ENCODE measurements around the gene KIF21B.

KIF21B gene

DNA sequence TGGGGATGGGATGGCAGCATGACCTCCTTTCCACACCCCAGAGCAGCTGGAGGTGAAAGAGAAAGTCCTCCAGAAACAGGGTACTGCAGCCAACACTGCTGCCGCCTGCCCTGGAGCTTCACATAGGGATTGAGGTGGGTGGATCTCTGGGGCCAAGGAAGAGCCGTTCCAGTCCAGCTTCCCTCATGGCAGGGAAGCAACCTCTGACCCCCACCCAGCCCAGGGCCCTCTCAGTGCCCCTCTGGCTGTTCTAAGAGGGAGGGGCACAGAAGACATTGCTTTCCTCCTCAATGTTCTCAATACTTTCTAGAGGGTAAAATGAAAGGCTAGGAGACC lies 5.7 kb downstream of the KIF21B start:
- DNase-seq = no peak

- no peak for DNase-seq
Observed at GRCh38 chr1:201016943-201017827, 6.3 kb downstream of the KIF21B start.

DNA sequence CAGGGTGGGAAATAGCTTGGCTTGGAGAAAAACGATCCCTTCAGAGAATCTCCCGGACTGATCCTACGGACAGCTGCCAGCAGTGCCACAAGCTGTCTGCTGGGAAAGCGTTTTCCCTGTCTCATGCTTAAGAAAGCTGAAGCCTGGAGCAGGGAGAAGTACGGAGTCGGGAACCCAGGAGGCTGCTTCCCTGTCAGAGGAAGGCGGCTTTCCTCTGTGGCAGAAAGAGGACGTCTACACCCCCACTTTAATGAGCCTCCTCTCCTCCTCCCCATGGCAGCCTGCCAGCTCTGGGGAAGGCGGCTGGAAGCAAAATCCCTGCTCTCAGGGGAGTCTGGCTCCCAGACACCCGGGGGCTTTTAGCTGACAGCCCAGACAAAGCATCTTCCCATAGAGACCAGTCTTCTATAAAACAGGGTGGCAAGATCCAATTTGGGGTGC lies 7.3 kb downstream of the KIF21B start:
- DNase-seq = no peak

DNA sequence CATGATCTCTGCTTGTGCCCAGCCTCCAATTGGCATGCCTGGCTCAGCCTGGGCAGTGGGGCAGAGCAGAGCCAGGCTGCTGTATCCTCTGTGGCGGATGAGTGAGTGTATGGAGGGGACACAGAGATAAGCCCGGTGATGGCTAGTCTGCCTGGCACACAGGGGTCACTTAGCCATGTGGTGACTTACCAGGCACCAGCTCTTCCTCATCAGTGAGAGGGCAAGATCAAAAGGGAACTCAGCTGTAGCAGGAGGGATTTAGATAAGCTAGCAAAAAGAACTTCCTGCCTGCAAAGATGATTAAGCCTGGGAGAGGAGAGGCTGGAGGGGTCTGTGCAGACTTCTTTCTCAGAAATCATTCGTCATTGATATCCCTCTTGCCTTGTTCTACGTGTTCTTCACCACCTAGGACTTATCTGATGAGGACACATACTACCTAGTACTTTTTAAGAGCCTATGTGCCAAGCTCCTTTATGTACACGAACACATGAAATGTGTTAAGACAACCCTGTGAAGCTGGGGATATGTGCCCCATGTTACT lies 7.9 kb downstream of the KIF21B start:
- DNase-seq = no peak

DNA sequence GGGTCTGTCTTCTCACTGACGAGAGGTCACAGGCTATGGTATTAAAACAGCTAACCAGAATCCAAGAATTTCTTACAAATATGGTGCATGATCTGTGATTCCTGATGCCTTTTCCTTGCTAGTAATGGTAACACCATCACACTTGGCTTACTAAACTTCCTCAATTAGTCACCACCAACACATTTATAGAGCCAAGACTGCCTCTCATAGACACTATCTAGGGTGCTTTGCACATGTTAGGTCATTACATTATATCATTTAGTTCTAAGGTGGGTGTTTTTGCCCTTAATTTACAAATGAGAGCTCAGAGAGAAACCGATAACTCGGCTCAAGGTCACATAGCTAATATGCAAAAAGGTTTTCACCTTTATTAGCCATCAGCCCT lies 8.7 kb downstream of the KIF21B start:
- no peak for DNase-seq

DNA sequence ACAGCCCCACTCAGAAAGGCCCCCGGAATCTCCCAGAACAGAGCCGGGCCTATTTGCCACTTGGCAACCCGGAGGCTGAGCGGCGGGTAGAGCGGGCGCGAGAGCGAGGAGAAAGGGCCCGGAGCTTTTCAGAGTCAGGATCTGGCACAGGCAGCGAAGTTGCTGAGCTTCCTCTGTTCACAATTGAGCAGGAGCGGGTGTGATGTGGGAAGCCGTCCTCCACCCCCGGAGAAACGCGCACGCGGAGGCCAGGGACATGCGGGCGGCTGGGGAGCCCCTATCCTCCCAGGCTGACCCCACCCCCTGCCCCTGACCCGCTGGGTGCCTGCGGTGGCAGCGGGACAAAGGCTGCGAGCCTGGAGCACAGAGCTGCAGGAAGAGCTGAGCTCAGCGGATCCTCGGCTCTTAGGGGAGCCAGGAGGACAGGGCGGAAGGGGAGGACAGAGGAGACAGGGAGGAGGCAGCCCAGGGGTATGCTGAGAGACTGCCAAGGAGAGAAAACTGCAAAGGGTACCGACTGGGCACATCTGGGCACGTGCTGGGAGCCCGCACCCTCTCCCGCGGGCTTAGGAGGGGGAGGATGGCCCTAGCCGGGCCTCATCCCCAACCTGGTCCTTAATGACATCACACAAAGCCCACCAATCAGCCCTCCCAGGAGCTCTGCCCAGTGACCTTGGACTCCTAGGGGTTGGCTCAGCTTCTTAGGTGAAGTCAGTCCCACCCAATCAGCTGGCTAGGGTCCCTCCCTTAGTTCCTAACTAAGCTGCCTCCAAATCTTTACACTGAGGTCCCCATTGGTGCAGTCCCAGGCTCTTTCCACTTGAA lies 9.3 kb downstream of the KIF21B start:
- no peak for DNase-seq

GRCh38 chr1:201013031-201013485 lies 10.5 kb downstream of the KIF21B start:
- no peak for DNase-seq

DNA sequence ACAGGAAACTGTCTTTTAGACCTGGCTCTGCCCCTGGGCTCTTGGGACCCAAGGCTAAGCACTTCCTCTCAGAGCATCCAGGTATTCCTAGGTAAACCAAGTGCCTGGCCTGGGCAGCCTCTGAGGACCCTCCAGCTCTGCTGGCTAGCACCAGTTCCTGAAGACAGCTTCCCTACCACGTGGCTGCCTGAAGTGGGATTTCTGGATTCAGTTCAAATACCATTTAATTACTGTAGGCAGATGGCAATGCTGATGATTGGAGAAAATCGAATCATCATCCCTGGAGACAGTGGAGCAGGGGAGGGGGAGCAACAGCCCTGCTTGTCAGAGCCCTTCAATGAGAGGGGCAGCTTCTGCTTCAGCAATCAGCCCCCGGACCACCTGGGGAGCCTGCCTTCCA lies 11.9 kb downstream of the KIF21B start:
- DNase-seq = no peak

DNA sequence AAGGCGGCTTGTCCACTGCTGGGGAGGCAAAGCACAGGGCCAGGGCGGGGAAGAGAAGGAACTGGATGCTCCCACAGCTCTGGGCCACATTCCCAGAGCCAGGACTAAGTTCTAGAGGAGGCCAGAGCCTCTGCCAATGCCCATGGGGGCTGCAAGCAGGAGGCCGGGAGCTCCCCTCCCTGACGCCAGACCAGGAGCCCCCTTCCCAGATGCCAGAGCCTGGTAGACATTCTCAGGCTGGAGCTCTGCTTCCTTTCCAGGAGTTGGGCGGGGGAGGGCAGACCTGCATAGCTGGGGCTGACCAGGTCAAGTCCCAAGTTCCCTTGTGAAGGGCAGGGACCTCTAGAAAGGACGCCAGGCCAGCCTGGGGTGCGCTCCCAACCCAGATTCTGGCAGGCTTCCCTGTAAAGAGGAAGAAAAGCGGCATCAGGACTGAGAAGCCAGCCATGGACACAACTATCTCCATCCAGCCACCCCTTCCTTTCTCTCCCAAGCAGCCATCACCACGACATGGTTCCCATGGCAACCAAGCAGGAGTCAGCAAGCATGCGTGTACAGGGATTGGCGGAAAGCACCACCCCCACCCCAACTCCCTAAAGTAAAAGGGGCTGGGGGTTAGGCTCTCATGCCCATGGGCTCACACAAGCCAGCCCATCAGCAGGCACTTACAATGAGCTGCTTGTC lies 13.4 kb downstream of the KIF21B start:
- no peak for DNase-seq

- no peak for DNase-seq
Observed at GRCh38 chr1:201008666-201009360, 14.7 kb downstream of the KIF21B start.

DNA sequence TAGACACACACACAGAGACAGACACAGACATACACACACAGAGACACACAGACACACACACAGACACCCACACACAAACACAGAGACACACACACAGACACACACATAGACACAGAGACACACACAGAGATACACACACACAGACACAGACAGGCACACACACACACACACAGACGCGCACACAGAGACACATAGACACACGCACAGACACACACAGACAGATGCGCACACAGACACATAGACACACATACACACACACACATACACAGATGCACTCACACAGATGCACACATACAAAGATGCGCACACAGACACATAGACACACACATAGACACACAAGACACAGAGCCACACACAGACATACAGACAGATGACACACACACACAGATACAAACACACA lies 16.0 kb downstream of the KIF21B start:
- DNase-seq = no peak

DNA sequence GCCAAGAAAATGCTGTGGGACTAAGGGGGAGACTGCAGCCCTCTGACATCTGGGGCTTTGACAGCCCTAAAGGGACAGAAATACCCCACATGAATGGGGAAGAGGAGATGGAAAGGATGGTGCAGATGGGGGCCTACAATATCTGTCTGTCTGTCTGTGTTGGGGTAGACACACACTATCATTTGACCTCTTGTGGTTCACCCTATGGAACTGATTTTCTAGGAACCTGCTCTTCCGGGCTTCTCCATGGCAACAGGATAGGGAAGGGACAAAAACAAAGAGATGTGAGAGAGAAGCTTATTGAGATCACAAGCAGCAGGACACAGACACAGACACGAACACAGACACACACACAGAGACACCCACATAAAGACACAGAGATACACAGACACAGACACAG lies 17.1 kb downstream of the KIF21B start:
- DNase-seq = no peak

GRCh38 chr1:201004732-201005131 lies 18.8 kb downstream of the KIF21B start:
- DNase-seq = no peak

- no peak for DNase-seq
Observed at GRCh38 chr1:201004154-201004553, 19.4 kb downstream of the KIF21B start.

- DNase-seq = no peak
Observed at GRCh38 chr1:201002510-201002909, 21.0 kb downstream of the KIF21B start.

DNA sequence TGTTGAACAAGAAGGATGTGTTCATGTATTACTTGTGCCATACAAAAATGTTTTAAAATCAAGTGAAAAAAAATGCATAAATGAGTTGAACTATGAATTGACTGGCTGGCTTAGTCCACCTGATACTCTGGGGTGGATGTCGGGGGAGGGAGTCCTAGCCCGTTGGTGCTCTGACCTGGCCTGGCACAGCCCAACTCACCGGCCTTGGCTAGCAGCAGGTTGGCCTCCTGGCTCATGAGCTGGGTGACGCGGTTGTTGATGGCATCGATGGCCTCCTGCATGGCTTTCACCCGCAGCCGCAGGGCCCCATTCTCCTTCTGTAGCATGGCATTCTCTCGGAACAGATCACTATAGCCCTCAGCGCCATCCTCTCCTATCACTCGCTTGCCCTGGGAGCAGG lies 21.6 kb downstream of the KIF21B start:
- no peak for DNase-seq

DNA sequence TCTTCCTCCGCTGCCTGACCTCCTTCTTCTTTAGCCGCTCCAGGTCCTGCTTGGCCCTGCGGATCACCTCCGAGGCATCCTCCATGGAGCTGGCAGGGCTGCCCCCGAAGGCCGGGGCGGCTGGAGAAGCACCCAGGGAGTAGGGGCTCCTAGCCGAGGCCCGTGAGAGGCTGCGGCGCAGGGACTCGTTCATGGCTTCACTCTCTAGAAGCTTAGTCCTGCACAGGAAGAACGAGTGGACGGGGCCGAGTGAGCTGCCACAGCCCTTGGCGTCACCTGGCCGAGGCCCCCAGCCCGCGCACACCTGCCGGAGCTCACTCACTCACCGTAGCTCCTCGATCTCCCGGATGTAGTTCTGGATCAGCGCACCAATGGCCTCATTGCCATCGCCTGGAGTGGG lies 23.1 kb downstream of the KIF21B start:
- no peak for DNase-seq

DNA sequence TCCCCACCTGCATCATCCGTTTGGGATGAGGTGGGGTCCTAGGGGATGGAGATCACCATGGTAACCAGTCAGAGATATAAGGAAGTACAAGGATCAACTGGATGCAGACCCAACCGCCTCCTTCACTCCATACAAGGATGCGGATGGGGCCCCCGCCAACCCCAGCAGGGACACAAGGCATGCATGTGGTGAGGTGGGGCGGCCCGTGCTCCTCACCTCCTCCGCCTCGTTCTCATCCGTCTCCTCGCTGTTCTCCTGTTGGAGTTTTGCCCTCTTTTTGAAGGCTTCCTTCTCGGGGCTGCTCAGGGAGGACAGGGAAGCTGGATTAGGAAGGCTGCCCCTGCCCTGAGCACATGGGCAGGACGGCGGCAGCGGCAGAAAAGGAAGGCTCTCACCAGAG lies 23.8 kb downstream of the KIF21B start:
- DNase-seq = no peak

DNA sequence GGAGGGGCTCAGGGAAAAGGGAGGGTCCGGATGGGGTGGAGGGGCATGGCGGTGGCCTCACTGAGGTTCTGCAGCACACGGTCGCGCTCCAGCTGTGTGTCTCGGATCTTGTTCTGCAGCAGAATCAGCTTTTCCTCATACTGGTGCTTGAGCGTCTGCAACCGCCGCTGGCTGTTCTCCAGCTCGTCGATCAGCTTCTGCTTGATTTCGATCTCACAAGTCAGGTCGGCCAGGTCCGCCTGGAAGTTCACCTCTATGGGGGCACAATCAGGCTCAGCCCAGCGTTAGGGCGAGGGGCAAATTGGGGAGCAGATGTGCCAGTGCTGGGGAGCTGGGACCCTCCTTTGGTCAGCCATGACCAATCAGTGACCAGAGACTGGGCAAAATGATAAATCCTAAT lies 25.2 kb downstream of the KIF21B start:
- DNase-seq = no peak

GRCh38 chr1:200992382-200993048 lies 31.0 kb downstream of the KIF21B start:
- DNase-seq = no peak

DNA sequence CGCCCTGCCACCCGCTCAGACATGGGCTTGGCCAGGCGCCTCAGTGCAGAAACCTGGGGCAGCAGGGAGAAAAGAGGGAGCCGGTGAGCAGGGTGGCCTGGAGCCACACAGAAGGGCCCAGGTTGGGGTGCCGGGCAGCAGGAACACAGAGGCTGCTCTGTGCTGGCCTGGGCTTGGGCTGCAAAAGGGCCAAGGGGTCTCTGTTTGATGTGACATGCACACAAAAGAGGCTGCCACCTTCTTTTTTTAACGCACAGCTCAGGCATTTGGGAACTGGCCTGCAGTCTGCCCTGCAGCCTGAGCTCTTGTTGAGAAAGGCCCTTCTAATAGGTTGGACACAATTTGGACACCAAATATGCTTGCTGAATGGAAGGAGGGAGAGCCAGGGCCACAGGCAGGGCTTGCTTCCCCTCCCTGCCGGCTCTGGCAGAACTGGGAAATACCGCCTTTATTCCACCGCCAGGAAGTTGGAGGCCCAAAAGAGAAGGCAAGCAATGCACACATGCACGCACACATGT lies 32.4 kb downstream of the KIF21B start:
- no peak for DNase-seq

GRCh38 chr1:200990114-200990513 lies 33.4 kb downstream of the KIF21B start:
- DNase-seq = no peak

Measured in activated CD8-positive, alpha-beta memory T cell treated with anti-CD3 and anti-CD28 coated beads, Interleukin-2, amount 50 U/mL, for 4 hours (primary cell).